SK-N-SH treated with all-trans-retinoic acid at 6 μM for 48 hours (cell line): ENCODE data around the gene TMC3.

Source experiments
- ATAC-seq: fragments of 200-7000 bp; cut with Tn5 transposase; 3 replicates; pipeline ENCODE4 v1.9.1; 2020; ENCODE audit warnings: mild to moderate bottlenecking, moderate library complexity
- ARNTL ChIP-seq: fragments of 450-650 bp; formaldehyde crosslinking; IDR thresholded peaks from 2 replicates; pipeline ENCODE4 v1.5.0; 2020; ENCODE audit warnings: low read depth, mild to moderate bottlenecking, moderate library complexity, borderline replicate concordance
- CREB5 ChIP-seq: fragments of 250-450 bp; sonication (Bioruptor Pico); IDR thresholded peaks from 2 replicates; pipeline ENCODE4 v1.5.1; 2020; ENCODE audit warnings: low read depth, mild to moderate bottlenecking, moderate library complexity
- CSDC2 ChIP-seq: fragments of 250-450 bp; sonication (Bioruptor Pico); IDR thresholded peaks from 2 replicates; pipeline ENCODE4 v1.5.0; 2020; ENCODE audit warnings: mild to moderate bottlenecking, moderate library complexity
- CSRNP3 ChIP-seq: fragments of 250-450 bp; sonication (Bioruptor Pico); IDR thresholded peaks from 2 replicates; pipeline ENCODE4 v1.5.1; 2021; ENCODE audit warnings: mild to moderate bottlenecking, moderate library complexity
- GLIS3 ChIP-seq: fragments of 250-450 bp; sonication (Bioruptor Pico); IDR thresholded peaks from 2 replicates; pipeline ENCODE4 v1.5.0; 2020; ENCODE audit warnings: mild to moderate bottlenecking, moderate library complexity
- ISL1 ChIP-seq: fragments of 250-450 bp; sonication (Bioruptor Pico); IDR thresholded peaks from 2 replicates; pipeline ENCODE4 v2.1.2; 2022; ENCODE audit warnings: mild to moderate bottlenecking, moderate library complexity
- OSR1 ChIP-seq: fragments of 250-450 bp; sonication (Bioruptor Pico); IDR thresholded peaks from 2 replicates; pipeline ENCODE4 v1.8.0; 2022; ENCODE audit warnings: moderate library complexity, mild to moderate bottlenecking, inconsistent platforms
- PATZ1 ChIP-seq: fragments of 250-450 bp; sonication (Bioruptor Pico); IDR thresholded peaks from 2 replicates; pipeline ENCODE4 v1.8.0; 2020; ENCODE audit warnings: mild to moderate bottlenecking, moderate library complexity, borderline replicate concordance
- POU6F1 ChIP-seq: fragments of 250-450 bp; sonication (Bioruptor Pico); IDR thresholded peaks from 2 replicates; pipeline ENCODE4 v1.8.0; 2021; ENCODE audit warnings: low read depth, mild to moderate bottlenecking, moderate library complexity, borderline replicate concordance
- SNAI2 ChIP-seq: fragments of 250-450 bp; sonication (Bioruptor Pico); IDR thresholded peaks from 2 replicates; pipeline ENCODE4 v1.5.0; 2020; ENCODE audit warnings: mild to moderate bottlenecking, moderate library complexity
- TCF4 ChIP-seq: fragments of 250-450 bp; sonication (Bioruptor Pico); IDR thresholded peaks from 2 replicates; pipeline ENCODE4 v1.8.0; 2021; ENCODE audit warnings: mild to moderate bottlenecking, moderate library complexity, borderline replicate concordance
- TOX ChIP-seq: fragments of 250-450 bp; sonication (Bioruptor Pico); IDR thresholded peaks from 2 replicates; pipeline ENCODE4 v1.8.0; 2021; ENCODE audit warnings: mild to moderate bottlenecking, moderate library complexity, borderline replicate concordance
- TSHZ2 ChIP-seq: fragments of 250-450 bp; sonication (Bioruptor Pico); IDR thresholded peaks from 2 replicates; pipeline ENCODE4 v1.5.0; 2020; ENCODE audit warnings: mild to moderate bottlenecking, moderate library complexity
- ZC3H10 ChIP-seq: fragments of 250-450 bp; sonication (Bioruptor Pico); IDR thresholded peaks from 2 replicates; pipeline ENCODE4 v1.5.1; 2021; ENCODE audit warnings: mild to moderate bottlenecking, moderate library complexity
- ZFP3 ChIP-seq: fragments of 250-450 bp; sonication (Bioruptor Pico); IDR thresholded peaks from 2 replicates; pipeline ENCODE4 v1.5.0; 2020; ENCODE audit warnings: mild to moderate bottlenecking, moderate library complexity
- ZFP30 ChIP-seq: fragments of 450-650 bp; formaldehyde crosslinking; IDR thresholded peaks from 2 replicates; pipeline ENCODE4 v1.5.0; 2022; ENCODE audit warnings: mild to moderate bottlenecking, moderate library complexity
- ZNF565 ChIP-seq: fragments of 450-650 bp; formaldehyde crosslinking; conservative IDR thresholded peaks from 2 replicates; pipeline ENCODE4 v1.5.0; 2020; ENCODE audit warnings: low read depth, mild to moderate bottlenecking, moderate library complexity
- ZNF70 ChIP-seq: fragments of 450-650 bp; formaldehyde crosslinking; IDR thresholded peaks from 2 replicates; pipeline ENCODE4 v1.5.0; 2020; ENCODE audit warnings: mild to moderate bottlenecking, moderate library complexity
- ZNF8 ChIP-seq: fragments of 450-650 bp; formaldehyde crosslinking; IDR thresholded peaks from 2 replicates; pipeline ENCODE4 v1.5.0; 2020; ENCODE audit warnings: mild to moderate bottlenecking, moderate library complexity

The TMC3 gene

GRCh38 chr15:81387621-81388435, 13.8 kb upstream of the TMC3 start:
- ATAC-seq, result no peak
- peak; percentile 46; the same call in 1 of the 2 replicates for TF ChIP-seq TCF4 (CRISPR knock-in tag)
- TF ChIP-seq ZNF70, result no peak

- ATAC-seq, result no peak
- TF ChIP-seq ZNF8 (CRISPR knock-in tag), result no peak
- TF ChIP-seq GLIS3, result no peak
- TF ChIP-seq TOX (CRISPR knock-in tag), result no peak
- no peak for TF ChIP-seq ZNF70
- no peak for TF ChIP-seq CREB5 (CRISPR knock-in tag)
- TF ChIP-seq ARNTL, result no peak
Measured at GRCh38 chr15:81386947-81387346, 12.9 kb upstream of the TMC3 start.

- no peak for ATAC-seq
- TF ChIP-seq ZC3H10 (no peak), ZFP30 (CRISPR knock-in tag) (no peak), ZFP3 (CRISPR knock-in tag) (no peak), PATZ1 (CRISPR knock-in tag) (no peak), ISL1 (no peak), TSHZ2 (CRISPR knock-in tag) (no peak), SNAI2 (CRISPR knock-in tag) (no peak), CSRNP3 (CRISPR knock-in tag) (no peak), POU6F1 (CRISPR knock-in tag) (no peak), TCF4 (CRISPR knock-in tag) (no peak), CREB5 (CRISPR knock-in tag) (no peak), OSR1 (no peak), ARNTL (no peak), CSDC2 (CRISPR knock-in tag) (no peak), ZNF565 (CRISPR knock-in tag) (no peak), ZNF70 (no peak)
Measured at GRCh38 chr15:81385721-81386076, 11.7 kb upstream of the TMC3 start.
